HG02759 (cell line): Measurements from ENCODE around the gene SUCLG2.

ENCODE experiments used
- ATAC-seq: cut with Tn5 transposase; IDR thresholded peaks from one replicate; pipeline ENCODE4 v1.9.1; 2021; ENCODE audit warnings: mild to moderate bottlenecking, moderate library complexity; ENCODE audit not compliant: unreplicated experiment

SUCLG2 gene

GRCh38 chr3:67401921-67402320, 252.5 kb downstream of the SUCLG2 start:
- ATAC-seq = no peak

DNA sequence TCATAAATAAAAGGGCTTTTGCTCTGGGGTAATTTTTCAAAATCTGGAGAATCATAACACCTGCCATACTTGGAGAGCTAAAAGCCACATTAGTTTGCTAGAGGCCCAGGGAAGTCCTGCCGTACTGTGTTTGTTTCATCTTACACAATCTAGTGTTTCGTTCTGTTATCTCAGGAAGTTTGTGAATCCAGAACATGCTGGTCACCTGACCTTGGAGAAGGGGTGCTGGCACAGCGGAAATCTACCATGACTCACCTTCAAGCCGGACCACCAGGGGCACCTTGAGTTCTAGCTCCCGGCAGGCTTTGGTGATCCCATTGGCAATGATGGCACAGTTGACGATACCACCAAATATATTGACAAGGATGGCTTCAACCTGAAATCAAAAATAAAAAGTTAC, 253.9 kb downstream of the SUCLG2 start:
- ATAC-seq = no peak

DNA sequence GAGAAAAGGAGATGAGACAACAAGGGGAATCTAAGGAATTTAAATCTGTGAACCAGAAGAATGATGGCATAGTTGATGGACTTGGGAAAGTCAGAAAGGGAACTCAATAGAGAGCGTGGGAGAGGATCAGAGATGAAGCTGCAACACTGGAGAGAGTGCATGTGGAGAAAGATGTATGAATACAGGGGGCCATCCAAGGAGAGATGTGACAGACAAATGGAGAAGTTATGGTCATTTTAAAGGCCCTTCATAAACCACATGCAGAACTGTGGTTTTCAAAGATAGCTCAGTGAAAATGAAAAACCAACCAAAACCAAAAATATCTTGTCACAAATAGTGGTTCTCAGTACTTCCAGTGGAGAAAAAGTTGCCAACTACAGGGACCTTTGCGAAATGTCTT, 265.2 kb downstream of the SUCLG2 start:
- peak; percentile 85 for ATAC-seq

DNA sequence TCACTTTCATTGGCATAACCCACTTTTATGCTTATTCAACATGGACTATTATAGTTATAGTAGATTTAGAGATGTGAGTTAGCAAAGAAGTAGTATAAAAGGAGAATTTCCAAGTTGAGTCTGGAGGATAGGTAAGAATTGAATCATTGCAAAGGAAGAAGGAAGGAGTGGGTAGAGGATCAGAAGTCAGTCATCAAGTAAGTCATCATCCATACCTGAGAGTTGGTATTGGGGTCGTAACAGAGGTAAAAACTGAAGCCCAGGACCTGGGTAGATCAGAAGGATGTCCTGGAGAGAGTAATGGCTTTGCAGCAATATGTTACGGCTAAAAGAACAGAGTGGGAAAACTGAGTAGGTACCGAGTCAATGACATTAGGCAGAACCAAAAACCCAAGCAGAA, 265.7 kb downstream of the SUCLG2 start:
- peak; percentile 6 for ATAC-seq

DNA sequence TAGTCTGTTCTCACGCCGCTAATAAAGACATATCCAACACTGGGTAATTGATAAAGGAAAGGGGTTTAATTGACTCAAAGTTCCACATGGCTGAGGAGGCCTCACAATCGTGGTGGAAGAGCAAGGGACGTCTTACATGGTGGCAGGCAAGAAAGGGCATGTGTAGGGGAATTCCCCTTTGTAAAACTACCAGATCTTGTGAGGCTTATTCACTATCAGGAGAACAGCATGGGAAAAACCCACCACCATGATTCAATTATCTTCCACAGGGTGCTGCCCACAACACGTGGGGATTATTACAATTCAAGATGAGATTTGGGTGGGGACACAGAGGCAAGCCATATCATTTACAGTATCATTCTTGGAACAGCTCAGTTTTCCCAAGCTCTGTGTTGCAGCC, 268.0 kb downstream of the SUCLG2 start:
- ATAC-seq = no peak

DNA sequence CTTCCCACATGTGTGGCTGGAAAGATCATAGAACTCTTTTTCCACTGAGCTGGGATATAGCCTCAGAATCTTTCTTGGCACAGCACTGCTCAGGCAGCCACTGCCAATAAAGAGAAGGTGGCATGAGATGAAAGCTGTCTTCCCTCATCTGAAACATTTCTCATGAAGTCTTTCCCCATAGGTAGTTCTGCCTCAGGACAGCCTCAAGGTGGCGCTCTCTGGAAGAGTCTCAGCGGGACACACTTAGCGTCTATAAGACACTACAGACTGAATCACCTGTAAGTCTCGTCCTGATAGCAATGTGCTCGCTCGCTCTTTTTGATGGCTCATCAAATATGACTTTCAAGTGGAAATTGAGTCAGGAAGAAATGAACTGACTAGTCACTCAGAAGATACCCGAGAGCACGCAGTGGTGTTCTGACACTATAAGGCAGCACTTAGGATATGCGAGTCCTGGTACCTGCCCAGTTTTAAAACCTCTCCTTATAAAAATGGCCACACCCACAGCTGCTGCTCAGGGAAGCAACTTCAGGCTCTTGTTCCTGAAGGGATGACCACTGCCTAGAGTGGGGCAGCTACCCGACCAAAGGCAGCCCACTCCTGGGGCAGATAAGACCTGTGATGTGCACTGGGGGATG, 269.5 kb downstream of the SUCLG2 start:
- ATAC-seq = peak; percentile 41

GRCh38 chr3:67384016-67384415, 270.4 kb downstream of the SUCLG2 start:
- ATAC-seq = no peak

GRCh38 chr3:67383379-67383778, 271.0 kb downstream of the SUCLG2 start:
- no peak for ATAC-seq

DNA sequence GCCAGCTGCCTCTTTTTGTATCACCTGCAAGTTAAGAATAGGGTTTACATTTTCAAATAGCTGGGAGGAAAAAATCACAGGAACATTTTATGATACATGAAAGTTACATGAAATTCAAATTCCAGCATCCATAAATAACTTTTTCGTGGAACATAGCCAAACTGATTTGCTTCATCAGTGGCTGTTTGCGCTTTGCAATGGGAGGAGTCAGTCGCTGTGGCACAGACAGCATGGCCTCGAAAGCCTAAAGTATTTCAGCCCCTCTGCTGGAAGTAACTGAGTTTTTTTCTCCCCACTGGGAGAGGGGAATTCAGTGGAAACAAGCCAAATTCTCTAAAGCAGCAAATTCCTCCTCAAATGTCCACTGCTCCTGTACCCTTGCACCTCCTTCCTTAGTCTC, 271.9 kb downstream of the SUCLG2 start:
- no peak for ATAC-seq

GRCh38 chr3:67381667-67382272, 272.6 kb downstream of the SUCLG2 start:
- ATAC-seq = no peak

- no peak for ATAC-seq
Measured at GRCh38 chr3:67380118-67380517, 274.3 kb downstream of the SUCLG2 start.

DNA sequence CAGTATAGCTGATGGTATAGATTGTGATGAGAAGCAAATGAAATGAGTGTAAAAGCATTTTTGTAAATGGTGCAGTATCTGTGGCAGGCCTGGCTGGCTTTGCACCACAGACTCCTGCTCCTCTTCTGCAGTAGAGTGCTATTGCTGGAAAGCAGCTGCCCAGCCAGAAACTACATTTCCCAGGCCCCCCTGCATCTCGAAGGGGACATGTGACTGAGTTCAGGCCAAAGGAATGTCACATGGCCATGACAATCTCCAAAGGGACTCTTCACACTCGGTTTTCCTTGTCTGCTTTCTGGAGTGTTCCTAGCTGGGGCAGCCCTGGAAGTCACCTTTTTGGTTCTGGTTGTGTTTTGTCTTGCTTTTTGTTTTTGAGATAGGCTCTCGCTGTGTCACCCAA, 277.1 kb downstream of the SUCLG2 start:
- ATAC-seq = no peak

- ATAC-seq = no peak
Measured at GRCh38 chr3:67376416-67376815, 278.0 kb downstream of the SUCLG2 start.

- ATAC-seq = no peak
Measured at GRCh38 chr3:67375976-67376375, 278.4 kb downstream of the SUCLG2 start.

- no peak for ATAC-seq
Measured at GRCh38 chr3:67362686-67363085, 291.7 kb downstream of the SUCLG2 start.

GRCh38 chr3:67361770-67362169, 292.6 kb downstream of the SUCLG2 start:
- no peak for ATAC-seq

DNA sequence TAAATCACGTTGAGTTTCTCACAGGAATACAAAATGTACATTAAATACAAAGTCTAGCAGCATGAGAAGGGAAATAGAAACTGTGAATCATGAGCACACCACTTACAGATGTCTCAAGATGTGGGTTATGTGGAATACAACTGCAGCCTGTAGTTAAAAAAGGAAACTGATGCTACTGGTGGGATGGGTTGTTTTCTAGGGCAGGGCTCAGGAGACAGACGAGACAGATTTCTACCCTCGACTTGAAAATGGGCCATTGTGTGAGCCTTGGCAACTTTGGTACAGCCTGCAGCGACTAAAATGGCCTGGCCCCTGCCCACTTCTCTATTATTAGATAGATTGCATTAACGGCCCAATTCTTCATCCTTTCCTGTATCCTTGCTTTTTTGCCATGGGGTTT, 293.1 kb downstream of the SUCLG2 start:
- ATAC-seq = no peak

- peak; percentile 89 for ATAC-seq
Measured at GRCh38 chr3:67357610-67358458, 296.6 kb downstream of the SUCLG2 start.

GRCh38 chr3:67349551-67350174, 304.7 kb downstream of the SUCLG2 start:
- ATAC-seq = peak; percentile 97

GRCh38 chr3:67346081-67346480, 308.3 kb downstream of the SUCLG2 start:
- no peak for ATAC-seq

DNA sequence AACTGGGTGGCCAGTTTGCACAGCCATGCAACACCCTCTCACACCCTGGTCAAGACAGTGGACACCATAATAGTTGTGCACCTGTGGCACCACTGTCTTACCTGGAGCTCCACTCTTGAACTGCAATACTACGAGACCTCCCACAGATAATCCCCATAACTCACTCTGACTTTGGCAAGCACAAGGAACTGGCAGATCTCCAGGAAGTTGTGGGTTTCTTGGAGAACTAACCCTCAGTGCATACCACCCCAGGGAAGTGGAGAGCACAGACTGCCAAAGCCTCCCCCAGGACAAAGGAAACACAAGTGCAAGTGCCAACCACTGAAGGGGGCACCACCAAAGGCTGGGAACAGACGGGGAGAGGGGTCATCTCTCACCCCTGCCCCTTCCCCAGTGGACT, 318.6 kb downstream of the SUCLG2 start:
- no peak for ATAC-seq

GRCh38 chr3:67334588-67334987, 319.8 kb downstream of the SUCLG2 start:
- no peak for ATAC-seq
